Natural killer cell (primary cell): ENCODE measurements around the gene PCBP4. TPM values are rescaled to one million over a fixed set of nuclear protein-coding genes. Genes with fewer than 3 reads are reported as not detected.

Source experiments
- ATAC-seq, 3 donors: fragments of 150-1000 bp in 2 of 3; fragments of 200-7000 bp in 1 of 3; cut with Tn5 transposase; 1 replicate in 1 of 3; 2 replicates in 2 of 3; pipeline ENCODE4 v1.10.0; 2021; ENCODE audit warnings: mild to moderate bottlenecking in 2 of 3, moderate library complexity in 2 of 3
- DNase-seq, 2 donors: peaks; one replicate each; pipeline versions ENCODE4 v3.0.0 to v3.0.0-alpha.2; 2013 to 2021; ENCODE audit warnings: mixed read lengths in 1 of 2
- H3K27ac ChIP-seq: one replicate; pipeline ENCODE4 v1.5.1; 2013; ENCODE audit warnings: mild to moderate bottlenecking, low read length
- H3K27me3 ChIP-seq: one replicate; pipeline ENCODE4 v1.6.1; 2013; ENCODE audit warnings: low read length; ENCODE audit not compliant: control insufficient read depth, insufficient read depth
- H3K36me3 ChIP-seq: one replicate; pipeline ENCODE4 v1.6.1; 2013; ENCODE audit warnings: low read length; ENCODE audit not compliant: control insufficient read depth, insufficient read depth
- H3K4me1 ChIP-seq: one replicate; pipeline ENCODE4 v1.6.1; 2013; ENCODE audit warnings: low read length; ENCODE audit not compliant: control insufficient read depth, insufficient read depth
- H3K4me3 ChIP-seq: one replicate; pipeline ENCODE4 v1.5.1; 2013; ENCODE audit warnings: low read length
- H3K9me3 ChIP-seq: one replicate; pipeline ENCODE4 v1.6.1; 2013; ENCODE audit warnings: low read length; ENCODE audit not compliant: control insufficient read depth, insufficient read depth
- H3K27ac Mint-ChIP-seq, 2 donors: one replicate each; pipeline ENCODE4 v1.8.0; 2022; ENCODE audit warnings: mild to moderate bottlenecking in 2 of 2, mixed read lengths in 2 of 2, moderate library complexity in 1 of 2
- H3K27me3 Mint-ChIP-seq, 2 donors: one replicate each; pipeline ENCODE4 v1.8.0; 2022; ENCODE audit warnings: low read depth in 2 of 2, mixed read lengths in 2 of 2
- H3K36me3 Mint-ChIP-seq: one replicate; pipeline ENCODE4 v1.8.0; 2022; ENCODE audit warnings: mixed read lengths
- H3K4me1 Mint-ChIP-seq, 2 donors: one replicate each; pipeline ENCODE4 v1.8.0; 2022; ENCODE audit warnings: mixed read lengths in 2 of 2
- H3K4me3 Mint-ChIP-seq: one replicate; pipeline ENCODE4 v1.8.0; 2022; ENCODE audit warnings: mild to moderate bottlenecking, moderate library complexity, mixed read lengths
- H3K9me3 Mint-ChIP-seq, 2 donors: one replicate each; pipeline ENCODE4 v1.8.0; 2022; ENCODE audit warnings: mixed read lengths in 2 of 2
- CTCF ChIP-seq: fragments of 200-600 bp; IDR thresholded peaks from one replicate; pipeline ENCODE4 v1.8.0; 2022; ENCODE audit warnings: antibody characterized with exemption
- WGBS: methylation state at CpG from one replicate; pipeline ENCODE4 v1.1.7; 2013; ENCODE audit warnings: missing lambda C conversion rate; ENCODE audit not compliant: insufficient coverage; 5-methylcytosine and 5-hydroxymethylcytosine counted together
- intact Hi-C: fragments of 100-400 bp; cut with micrococcal nuclease; formaldehyde crosslinking; loops from one replicate; pipeline ENCODE4 v1.14.2; 2022
- total RNA-seq, 4 donors: library from RNA; stranded (reverse); fragments of 120-200 nt in 1 of 4; gene quantifications; one replicate each; pipeline versions ENCODE4 v1.2.3 to v1.2.4, GENCODE V29; 2013 to 2022

The PCBP4 gene
- total RNA-seq, 3 donors from 2014 or later (not counting 1 experiment from before 2014, with no cell fraction given), result 15.0 to 24.7 (median 18.4) TPM

GRCh38 chr3:51938780-51939425 is 28.4 kb downstream of the PCBP4 start:
- TF ChIP-seq CTCF, result no peak
- ATAC-seq (no peak), DNase-seq (peak in 1 of 2 donors; percentile 1)
- Mint-ChIP-seq H3K27me3 (no peaks in the 10 kb centered on the region), H3K4me1 (peaks cover 17 to 46% of the 10 kb centered on the region in 2 donors), H3K9me3 (no peaks in the 10 kb centered on the region), H3K27ac (no peak overlapping the region), H3K4me3 (peak overlapping the region; percentile 47), H3K36me3 (no peaks in the 10 kb centered on the region)
- WGBS, result 97% methylated on average over 9 of the region's 9 CpGs
- Histone ChIP-seq H3K9me3 (no peaks in the 10 kb centered on the region), H3K4me1 (peaks cover 28% of the 10 kb centered on the region), H3K36me3 (peaks cover 47% of the 10 kb centered on the region), H3K4me3 (no peak overlapping the region), H3K27me3 (no peaks in the 10 kb centered on the region), H3K27ac (no peak overlapping the region)
- intact Hi-C loops, result no loop called here

GRCh38 chr3:51937611-51938450 is 29.4 kb downstream of the PCBP4 start:
- no peak for TF ChIP-seq CTCF
- H3K36me3 ChIP-seq, result peaks cover 55% of the 10 kb centered on the region
- no peak overlapping the region for H3K27ac ChIP-seq
- Mint-ChIP-seq H3K4me3 (no peak overlapping the region), H3K36me3 (no peaks in the 10 kb centered on the region), H3K9me3 (no peaks in the 10 kb centered on the region), H3K27me3 (no peaks in the 10 kb centered on the region), H3K4me1 (peaks cover 17 to 43% of the 10 kb centered on the region in 2 donors), H3K27ac (peak overlapping the region in 1 of 2 donors; percentile 8)
- 90% methylated on average over 13 of the region's 13 CpGs for WGBS
- no peak overlapping the region for H3K4me3 ChIP-seq
- intact Hi-C loops, result no loop called here
- no peaks in the 10 kb centered on the region for H3K9me3 ChIP-seq
- ATAC-seq, result no peak
- peaks cover 20% of the 10 kb centered on the region for H3K4me1 ChIP-seq
- H3K27me3 ChIP-seq, result no peaks in the 10 kb centered on the region
- no peak for DNase-seq

- DNase-seq (no peak), ATAC-seq (no peak)
- H3K4me1 ChIP-seq, result peaks cover 13% of the 10 kb centered on the region
- no peaks in the 10 kb centered on the region for H3K9me3 Mint-ChIP-seq
- peaks cover 58% of the 10 kb centered on the region for H3K36me3 ChIP-seq
- H3K27ac Mint-ChIP-seq, result peak overlapping the region in 1 of 2 donors; percentile 8
- H3K27ac ChIP-seq, result no peak overlapping the region
- intact Hi-C loops, result no loop called here
- H3K4me3 ChIP-seq, result no peak overlapping the region
- no peaks in the 10 kb centered on the region for H3K36me3 Mint-ChIP-seq
- peaks cover 13 to 35% of the 10 kb centered on the region in 2 donors for H3K4me1 Mint-ChIP-seq
- no peak overlapping the region for H3K4me3 Mint-ChIP-seq
- no peaks in the 10 kb centered on the region for H3K27me3 ChIP-seq
- TF ChIP-seq CTCF, result no peak
- no peaks in the 10 kb centered on the region for H3K27me3 Mint-ChIP-seq
- WGBS, result 93% methylated on average over 9 of the region's 9 CpGs
- no peaks in the 10 kb centered on the region for H3K9me3 ChIP-seq
These were observed 30.2 kb downstream of the PCBP4 start for GRCh38 chr3:51937014-51937413.
